B cell (primary cell): ENCODE measurements around the gene SAMD10. TPM values are rescaled to one million over a fixed set of nuclear protein-coding genes. Genes with fewer than 3 reads are reported as not detected.

Experiments
- ATAC-seq: fragments of 200-7000 bp; cut with Tn5 transposase; one replicate; pipeline ENCODE4 v1.10.0; 2021; ENCODE audit warnings: low read depth, mild to moderate bottlenecking, moderate number of reproducible peaks, moderate library complexity
- CTCF ChIA-PET: fragments of 350-600 bp; sonication (Branson Sonifier 250); formaldehyde crosslinking; loops from one replicate; lab custom pipeline; 2021; ENCODE audit warnings: antibody characterized with exemption, inconsistent platforms; lab: Charles Lee
- POLR2A ChIA-PET: fragments of 350-600 bp; sonication (Branson Sonifier 250); formaldehyde crosslinking; loops from one replicate; lab custom pipeline; 2021; ENCODE audit warnings: antibody characterized with exemption; lab: Charles Lee
- DNase-seq: peaks from one replicate; pipeline ENCODE4 v3.0.0; 2013
- H2AFZ ChIP-seq: 2 replicates; pipeline ENCODE4 v1.6.1; 2012; ENCODE audit warnings: mild to moderate bottlenecking, low read depth, low read length; ENCODE audit not compliant: insufficient read depth, poor library complexity, severe bottlenecking
- H3K27ac ChIP-seq, 2 donors: 1 replicate in 1 of 2; 2 replicates in 1 of 2; pipeline ENCODE4 v1.5.1; 2012 to 2013; ENCODE audit warnings: low read length in 2 of 2, mild to moderate bottlenecking in 2 of 2, moderate library complexity in 1 of 2
- H3K27me3 ChIP-seq, 4 experiments: fragments of 200-600 bp in 1 of 4; sonication (generic) in 1 of 4; replicated peaks in 1 of 4; 1 replicate in 2 of 4; 2 replicates in 2 of 4; pipeline versions ENCODE4 v1.6.1 to v1.7.0; 2013 to 2016; ENCODE audit warnings: low read length in 3 of 4, mild to moderate bottlenecking in 2 of 4, mixed read lengths in 1 of 4, moderate library complexity in 1 of 4; ENCODE audit not compliant: insufficient read depth in 4 of 4, control insufficient read depth in 3 of 4; ENCODE audit errors: control extremely low read depth in 1 of 4
- H3K36me3 ChIP-seq, 2 experiments: replicated peaks in 1 of 2; 1 replicate in 1 of 2; 2 replicates in 1 of 2; pipeline versions ENCODE4 v1.6.1 to v1.7.1; 2013; ENCODE audit warnings: low read length in 1 of 2; ENCODE audit not compliant: insufficient read depth in 2 of 2, control insufficient read depth in 1 of 2; ENCODE audit errors: control extremely low read depth in 1 of 2, extremely low read depth in 1 of 2
- H3K4me1 ChIP-seq, 2 donors: fragments of 200-600 bp in 1 of 2; sonication (generic) in 1 of 2; 1 replicate in 1 of 2; 2 replicates in 1 of 2; pipeline versions ENCODE4 v1.5.1 to v1.6.1; 2013 to 2017; ENCODE audit warnings: low read length in 2 of 2; ENCODE audit not compliant: control insufficient read depth in 2 of 2, insufficient read depth in 2 of 2
- H3K4me2 ChIP-seq: replicated peaks from 2 replicates; pipeline ENCODE3; 2012; ENCODE audit warnings: mild to moderate bottlenecking, low read depth, low read length; ENCODE audit not compliant: poor library complexity, severe bottlenecking
- H3K4me3 ChIP-seq, 5 experiments: fragments of 200-600 bp in 1 of 5; sonication (generic) in 1 of 5; 1 replicate in 3 of 5; 2 replicates in 2 of 5; pipeline versions ENCODE4 v1.5.1 to v1.7.0; 2011 to 2016; ENCODE audit warnings: low read length in 4 of 5, mild to moderate bottlenecking in 4 of 5, low read depth in 2 of 5, control low read depth in 1 of 5, moderate library complexity in 1 of 5; ENCODE audit not compliant: insufficient read depth in 1 of 5; ENCODE audit errors: control extremely low read depth in 1 of 5, extremely low read depth in 1 of 5
- H3K79me2 ChIP-seq: fragments of 200-600 bp; sonication (generic); one replicate; pipeline ENCODE4 v1.6.0; 2016; ENCODE audit warnings: low read length; ENCODE audit not compliant: control insufficient read depth, insufficient read depth
- H3K9ac ChIP-seq: fragments of 200-600 bp; sonication (generic); 2 replicates; pipeline ENCODE4 v1.6.1; 2017; ENCODE audit warnings: mild to moderate bottlenecking, low read length, moderate library complexity
- H3K9me3 ChIP-seq, 3 donors: one replicate each; pipeline versions ENCODE4 v1.6.1 to v1.7.1; 2013; ENCODE audit warnings: low read length in 2 of 3; ENCODE audit not compliant: control insufficient read depth in 2 of 3, insufficient read depth in 1 of 3; ENCODE audit errors: control extremely low read depth in 1 of 3
- H4K20me1 ChIP-seq: 2 replicates; pipeline ENCODE4 v1.6.0; 2012; ENCODE audit warnings: mild to moderate bottlenecking, low read length; ENCODE audit not compliant: insufficient read depth, control insufficient read depth, poor library complexity, severe bottlenecking
- H3K27ac Mint-ChIP-seq: one replicate; pipeline ENCODE4 v1.8.0; 2021; ENCODE audit warnings: mixed read lengths
- H3K27me3 Mint-ChIP-seq: one replicate; pipeline ENCODE4 v1.8.0; 2021; ENCODE audit warnings: mixed read lengths
- H3K4me1 Mint-ChIP-seq: one replicate; pipeline ENCODE4 v1.8.0; 2021; ENCODE audit warnings: mixed read lengths
- H3K4me3 Mint-ChIP-seq: one replicate; pipeline ENCODE4 v1.8.0; 2021; ENCODE audit warnings: mixed read lengths
- H3K9me3 Mint-ChIP-seq: one replicate; pipeline ENCODE4 v1.8.0; 2022; ENCODE audit warnings: mixed read lengths; ENCODE audit not compliant: insufficient read depth
- CTCF ChIP-seq: fragments of 200-600 bp; IDR thresholded peaks from one replicate; pipeline ENCODE4 v1.8.0; 2022; ENCODE audit warnings: antibody characterized with exemption, mild to moderate bottlenecking
- EZH2 ChIP-seq: IDR thresholded peaks from 2 replicates; pipeline ENCODE4 v1.6.1; 2012; ENCODE audit warnings: borderline replicate concordance, low read depth, mild to moderate bottlenecking, moderate library complexity, low read length; ENCODE audit not compliant: insufficient read depth, poor library complexity, severe bottlenecking
- WGBS: methylation state at CpG from one replicate; pipeline ENCODE4 v1.1.5; 2013; ENCODE audit warnings: missing lambda C conversion rate; ENCODE audit not compliant: insufficient coverage; 5-methylcytosine and 5-hydroxymethylcytosine counted together
- intact Hi-C: fragments of 100-400 bp; cut with micrococcal nuclease; formaldehyde crosslinking; loops from one replicate; pipeline ENCODE4 v1.10.0; 2022
- polyA plus RNA-seq: library from polyadenylated mRNA; depleted of rRNA; stranded (reverse); fragments of >200 nt; gene quantifications from 2 replicates; pipeline ENCODE4 v1.2.3, GENCODE V29; 2012
- total RNA-seq, 2 donors: library from RNA; stranded (reverse); fragments of 120-200 nt in 1 of 2; gene quantifications; 1 replicate in 1 of 2; 2 replicates in 1 of 2; pipeline versions ENCODE4 v1.2.3 to v1.2.4, GENCODE V29; 2013 to 2022

The SAMD10 gene
- total and polyA plus RNA-seq, 2 donors (not counting 1 experiment from before 2014, with no cell fraction given), result 12.7 to 34.2 TPM

GRCh38 chr20:63980806-63981728 is 1.6 kb upstream of the SAMD10 start, which contains the start of gene PRPF6:
Gene PRPF6 (plus strand): TSS chr20:63981132. CDS start chr20:63981246, 114 bp downstream.
- Histone ChIP-seq H3K9me3 (no peaks in the 10 kb centered on the region), H3K9ac (peak within 1 kb of the TSS; percentile 71), H3K4me3 (peak within 1 kb of the TSS; percentile 63 to 85 (median 79)), H3K27ac (peak within 1 kb of the TSS; percentile 69 to 87), H3K79me2 (peaks cover 39% of the 10 kb centered on the region), H3K4me2 (peak within 1 kb of the TSS; percentile 93), H4K20me1 (peaks cover 51% of the 10 kb centered on the region), H3K27me3 (no peaks in the 10 kb centered on the region), H2AFZ (peak within 1 kb of the TSS; percentile 71), H3K36me3 (peaks cover 0 to 28% of the 10 kb centered on the region in 2 experiments), H3K4me1 (peaks cover 30 to 46% of the 10 kb centered on the region in 2 donors)
- peak; percentile 96 for DNase-seq
- no peaks in the 10 kb centered on the region for H3K9me3 Mint-ChIP-seq
- intact Hi-C loops, result loop anchor here (1.0 to 5.0 kb wide), 7 partner anchors 25 to 139 kb away; partner anchors contain the start of genes DNAJC5, LKAAEAR1, OPRL1 and TCEA2
- TF ChIP-seq CTCF (peak; percentile 86), EZH2 (no peak)
- CTCF ChIA-PET, result interaction anchor here (0.6 to 2.5 kb wide), 22 partner anchors 8 to 484 kb away, joined by 3 to 25 read pairs (median 5); partner anchors contain the start of genes LKAAEAR1, PTK6, TCEA2 and TPD52L2
- peaks cover 53% of the 10 kb centered on the region for H3K4me1 Mint-ChIP-seq
- peak within 1 kb of the TSS; percentile 90 for H3K4me3 Mint-ChIP-seq
- no peaks in the 10 kb centered on the region for H3K27me3 Mint-ChIP-seq
- POLR2A ChIA-PET, result interaction anchor here (0.6 to 2.3 kb wide), 16 partner anchors 10 to 460 kb away, joined by 3 to 12 read pairs (median 4); partner anchors contain the start of genes DNAJC5, PPDPF, RTEL1 and TPD52L2
- ATAC-seq, result peak; percentile 72
- H3K27ac Mint-ChIP-seq, result peak within 1 kb of the TSS; percentile 94
- under 1% methylated on average over 64 of the region's 75 CpGs for WGBS
